Endothelial cell of umbilical vein (primary cell): ENCODE results near the gene NAPA. TPM values are rescaled to one million over a fixed set of nuclear protein-coding genes. Genes with fewer than 3 reads are reported as not detected.

ENCODE experiments used
- BruUV-seq: library from RNA; stranded (reverse); fragments of 400-500 nt; replicated peaks from 2 replicates; lab custom pipeline; 2021; lab: Mats Ljungman, UMichigan
- CTCF ChIA-PET: fragments of 300-600, 350-600 bp; sonication (Branson Sonifier 250); formaldehyde crosslinking; loops from one replicate; lab custom pipeline; 2021; ENCODE audit warnings: antibody characterized with exemption, inconsistent platforms; lab: Charles Lee
- POLR2A ChIA-PET: fragments of 300-600, 350-600 bp; sonication (Branson Sonifier 250); formaldehyde crosslinking; loops from one replicate; lab custom pipeline; 2021; ENCODE audit warnings: antibody characterized with exemption, inconsistent platforms; lab: Charles Lee
- DNase-seq: peaks from one replicate; pipeline ENCODE4 v3.0.0-alpha.2; 2011; ENCODE audit warnings: low read depth, low spot score
- FAIRE-seq: peaks from 2 replicates; lab custom pipeline; 2011; peaks lifted over from hg19 to GRCh38; lab: Jason Lieb, UNC
- H2AFZ ChIP-seq: 2 replicates; pipeline ENCODE4 v1.6.0; 2012; ENCODE audit warnings: low read depth, low read length, control low read depth, inconsistent platforms
- H3K27ac ChIP-seq: 2 replicates; pipeline ENCODE4 v1.5.1; 2011; ENCODE audit warnings: low read depth, mild to moderate bottlenecking, control low read depth, low read length, moderate library complexity; ENCODE audit not compliant: insufficient read depth
- H3K27me3 ChIP-seq, 2 experiments: 2 replicates each; pipeline versions ENCODE4 v1.6.0 to v1.6.1; 2011; ENCODE audit warnings: low read length in 2 of 2, mixed read lengths in 1 of 2; ENCODE audit not compliant: control insufficient read depth in 2 of 2, insufficient read depth in 2 of 2
- H3K36me3 ChIP-seq, 2 experiments: 2 replicates in 1 of 2; 3 replicates in 1 of 2; pipeline ENCODE4 v1.5.1; 2011; ENCODE audit warnings: low read length in 2 of 2, mild to moderate bottlenecking in 1 of 2, moderate library complexity in 1 of 2; ENCODE audit not compliant: control insufficient read depth in 2 of 2, insufficient read depth in 2 of 2; ENCODE audit errors: extremely low read depth in 1 of 2
- H3K4me1 ChIP-seq: 3 replicates; pipeline ENCODE4 v1.5.1; 2011; ENCODE audit warnings: mild to moderate bottlenecking, low read length; ENCODE audit not compliant: control insufficient read depth, insufficient read depth; ENCODE audit errors: extremely low read depth
- H3K4me2 ChIP-seq: 2 replicates; pipeline ENCODE4 v1.6.1; 2011; ENCODE audit warnings: low read length, control low read depth, mixed read lengths; ENCODE audit not compliant: insufficient read depth
- H3K4me3 ChIP-seq, 3 experiments: fragments of 200-600 bp in 1 of 3; sonication (generic), shearing (Covaris generic) in 1 of 3; replicated peaks in 1 of 3; 2 replicates each; pipeline ENCODE4 v1.5.1; 2011 to 2016; ENCODE audit warnings: control low read depth in 3 of 3, low read length in 3 of 3, mild to moderate bottlenecking in 2 of 3, inconsistent platforms in 1 of 3, low read depth in 1 of 3, moderate library complexity in 1 of 3; ENCODE audit not compliant: insufficient read depth in 1 of 3
- H3K79me2 ChIP-seq: 2 replicates; pipeline ENCODE4 v1.6.0; 2012; ENCODE audit warnings: low read length, inconsistent platforms; ENCODE audit not compliant: control insufficient read depth, insufficient read depth
- H3K9ac ChIP-seq: replicated peaks from 2 replicates; pipeline ENCODE3; 2011; ENCODE audit warnings: low read length, control low read depth; ENCODE audit not compliant: insufficient read depth; ENCODE audit errors: extremely low read depth
- H3K9me1 ChIP-seq: replicated peaks from 3 replicates; pipeline ENCODE4 v1.6.0; 2011; ENCODE audit warnings: mild to moderate bottlenecking, low read length; ENCODE audit not compliant: control insufficient read depth, insufficient read depth; ENCODE audit errors: extremely low read depth
- H3K9me3 ChIP-seq: replicated peaks from 2 replicates; pipeline ENCODE4 v1.5.1; 2012; ENCODE audit warnings: low read length, inconsistent platforms; ENCODE audit not compliant: control insufficient read depth, insufficient read depth
- H4K20me1 ChIP-seq: replicated peaks from 2 replicates; pipeline ENCODE3; 2011; ENCODE audit warnings: mild to moderate bottlenecking, low read length; ENCODE audit not compliant: control insufficient read depth, insufficient read depth; ENCODE audit errors: extremely low read depth
- FOS ChIP-seq: IDR thresholded peaks from 2 replicates; pipeline ENCODE4 v1.6.1; 2011; ENCODE audit warnings: mild to moderate bottlenecking, low read length, moderate library complexity, borderline replicate concordance; ENCODE audit not compliant: insufficient read depth
- JUN ChIP-seq: IDR thresholded peaks from 2 replicates; pipeline ENCODE4 v1.6.1; 2011; ENCODE audit warnings: borderline replicate concordance, low read depth; ENCODE audit not compliant: insufficient read length, insufficient read depth
- MYC ChIP-seq: IDR thresholded peaks from one replicate; pipeline ENCODE4 v1.6.1; 2011; ENCODE audit warnings: mild to moderate bottlenecking, low read depth, low read length
- POLR2AphosphoS5 ChIP-seq: IDR thresholded peaks from 2 replicates; pipeline ENCODE4 v1.6.1; 2012; ENCODE audit warnings: low read depth, mild to moderate bottlenecking, control low read depth, low read length, moderate library complexity; ENCODE audit not compliant: insufficient read depth
- dilution Hi-C: fragments of 300-500 bp; cut with MboI; formaldehyde crosslinking; loops from one replicate; pipeline ENCODE4 v1.15.0; 2019; ENCODE audit warnings: low sequenced_read_pairs; ENCODE audit not compliant: extremely low pct_ligation_motif_present
- intact Hi-C: fragments of 100-400 bp; cut with micrococcal nuclease; formaldehyde crosslinking; loops from one replicate; pipeline ENCODE4 v1.10.0; 2022
- polyA plus RNA-seq, 4 experiments: library from polyadenylated mRNA; depleted of rRNA in 3 of 4; stranded (reverse) in 3 of 4; unstranded in 1 of 4; fragments of >200 nt; gene quantifications; 2 replicates each; pipeline versions ENCODE4 v1.2.1 to v1.2.3, GENCODE V29; 2011 to 2012; ENCODE audit warnings: missing spikeins in 1 of 4
- total RNA-seq: library from RNA; stranded (reverse); gene quantifications from 2 replicates; pipeline ENCODE4 v1.2.3, GENCODE V29; 2021
- TF ChIP-seq, protein P1 (sequence below), 2 donors: IDR thresholded peaks; 1 replicate in 1 of 2; 2 replicates in 1 of 2; pipeline ENCODE4 v1.5.1; 2011; ENCODE audit warnings: low read length in 2 of 2, mild to moderate bottlenecking in 2 of 2, moderate library complexity in 2 of 2, control low read depth in 1 of 2, inconsistent platforms in 1 of 2, low read depth in 1 of 2; ENCODE audit not compliant: insufficient read depth in 1 of 2; ENCODE audit errors: extremely low read depth in 1 of 2

The NAPA gene
- total and polyA plus RNA-seq, 2 donors (not counting 3 experiments of a cell fraction or from before 2014, with no cell fraction given), result 107 to 154 TPM

DNA sequence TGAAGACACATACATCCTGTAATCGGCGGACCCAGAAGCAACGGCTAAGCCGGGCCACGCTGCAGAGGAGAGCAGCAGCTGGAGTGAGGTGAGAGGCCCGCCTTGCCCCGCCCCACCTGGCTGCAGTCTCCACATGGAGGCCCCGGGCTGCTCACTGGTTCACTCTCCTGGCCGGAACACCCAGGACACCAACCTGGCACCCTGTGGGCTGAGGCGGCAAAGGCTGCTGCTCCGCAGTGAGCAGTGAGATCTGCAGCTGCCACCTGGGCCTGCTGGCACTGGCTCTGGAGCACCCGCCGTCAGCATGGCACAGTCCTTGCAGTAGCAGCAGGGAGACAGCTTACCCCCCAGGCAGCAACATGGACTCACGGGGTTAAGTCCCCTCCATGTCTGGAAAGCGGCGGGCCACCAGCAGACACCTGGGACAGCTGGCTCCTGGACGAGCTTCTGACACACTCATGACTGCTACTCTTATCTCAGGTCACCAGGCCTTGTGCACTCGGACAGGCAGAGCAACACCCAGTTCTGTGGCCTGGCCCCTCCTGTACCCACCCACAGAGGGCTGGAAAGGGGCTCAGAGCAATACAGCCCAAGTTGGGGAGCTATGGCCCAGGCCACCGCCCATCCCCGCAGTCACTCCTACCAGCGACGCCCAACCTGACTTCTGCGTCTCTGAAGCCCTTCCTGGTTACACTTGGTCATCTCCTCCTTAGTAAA is 17.7 kb downstream of the NAPA start:
- peaks cover 3 to 44% of the 10 kb centered on the region in 2 experiments for H3K36me3 ChIP-seq
- no peaks in the 10 kb centered on the region for H3K9me3 ChIP-seq
- no peaks in the 10 kb centered on the region for H4K20me1 ChIP-seq
- no peak for FAIRE-seq
- H3K4me2 ChIP-seq, result no peak overlapping the region
- CTCF ChIA-PET, result interaction anchor here (0.8 kb wide), 1 partner anchor 18 kb away, joined by 4 read pairs; no protein-coding TSS in a partner anchor
- no peaks in the 10 kb centered on the region for H3K27me3 ChIP-seq
- intact Hi-C loops, result no loop called here
- no TSS peak for BruUV-seq
- POLR2A ChIA-PET, result no interaction called here
- DNase-seq, result no peak
- TF ChIP-seq, protein P1, sequence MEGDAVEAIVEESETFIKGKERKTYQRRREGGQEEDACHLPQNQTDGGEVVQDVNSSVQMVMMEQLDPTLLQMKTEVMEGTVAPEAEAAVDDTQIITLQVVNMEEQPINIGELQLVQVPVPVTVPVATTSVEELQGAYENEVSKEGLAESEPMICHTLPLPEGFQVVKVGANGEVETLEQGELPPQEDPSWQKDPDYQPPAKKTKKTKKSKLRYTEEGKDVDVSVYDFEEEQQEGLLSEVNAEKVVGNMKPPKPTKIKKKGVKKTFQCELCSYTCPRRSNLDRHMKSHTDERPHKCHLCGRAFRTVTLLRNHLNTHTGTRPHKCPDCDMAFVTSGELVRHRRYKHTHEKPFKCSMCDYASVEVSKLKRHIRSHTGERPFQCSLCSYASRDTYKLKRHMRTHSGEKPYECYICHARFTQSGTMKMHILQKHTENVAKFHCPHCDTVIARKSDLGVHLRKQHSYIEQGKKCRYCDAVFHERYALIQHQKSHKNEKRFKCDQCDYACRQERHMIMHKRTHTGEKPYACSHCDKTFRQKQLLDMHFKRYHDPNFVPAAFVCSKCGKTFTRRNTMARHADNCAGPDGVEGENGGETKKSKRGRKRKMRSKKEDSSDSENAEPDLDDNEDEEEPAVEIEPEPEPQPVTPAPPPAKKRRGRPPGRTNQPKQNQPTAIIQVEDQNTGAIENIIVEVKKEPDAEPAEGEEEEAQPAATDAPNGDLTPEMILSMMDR (IDR thresholded peaks at IDR 0.05; ENCODE audit: extremely low read depth in 1 of 2, insufficient read depth in 1 of 2, low read depth in 1 of 2, low read length in 2 of 2), result no peak
- TF ChIP-seq MYC (no peak), JUN (no peak), FOS (no peak), POLR2AphosphoS5 (no peak)
- no peak overlapping the region for H3K27ac ChIP-seq
- H3K79me2 ChIP-seq, result no peaks in the 10 kb centered on the region
- dilution Hi-C loops, result no loop called here
- no peak overlapping the region for H2AFZ ChIP-seq
- H3K4me3 ChIP-seq, result no peak overlapping the region
- H3K9ac ChIP-seq, result no peak overlapping the region
- no peaks in the 10 kb centered on the region for H3K4me1 ChIP-seq
- no peaks in the 10 kb centered on the region for H3K9me1 ChIP-seq
